GM13976 (cell line): ENCODE data around the gene COBL.

Experiments used
- DNase-seq: peaks from one replicate; pipeline ENCODE4 v3.0.0; 2012; ENCODE audit warnings: low spot score
- in situ Hi-C: fragments of 300-500 bp; cut with MboI; formaldehyde crosslinking; loops from one replicate; pipeline ENCODE4 v1.12.0; 2022; ENCODE audit warnings: low sequenced_read_pairs, mixed read lengths, inconsistent platforms; ENCODE audit not compliant: unreplicated experiment
- TF ChIP-seq, protein P1 (sequence below): IDR thresholded peaks from 2 replicates; pipeline ENCODE4 v1.5.1; 2012; ENCODE audit warnings: borderline replicate concordance, mild to moderate bottlenecking; ENCODE audit not compliant: insufficient read depth; ENCODE audit errors: extremely low read depth, missing control alignments, control extremely low read depth

COBL gene

DNA sequence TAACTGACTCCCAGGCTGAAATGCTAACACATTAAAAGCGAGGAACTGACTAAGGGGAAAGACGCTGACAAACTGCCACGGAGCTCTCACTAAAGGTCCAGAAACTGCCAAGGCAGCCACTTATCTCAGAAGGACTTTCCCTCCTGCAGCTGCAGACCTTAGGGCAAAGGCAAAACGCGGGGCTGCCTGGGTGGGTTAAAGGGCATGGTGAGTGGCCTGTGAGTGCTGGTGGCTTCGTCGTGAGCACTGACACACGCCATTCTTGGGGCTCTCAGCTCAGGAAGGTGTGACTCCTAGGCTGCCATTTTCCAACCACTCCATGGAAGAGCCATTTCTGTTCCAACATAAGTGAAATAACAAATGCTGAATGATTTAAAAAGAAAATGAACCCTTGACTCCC lies 232.5 kb downstream of the COBL start:
- TF ChIP-seq, protein P1, sequence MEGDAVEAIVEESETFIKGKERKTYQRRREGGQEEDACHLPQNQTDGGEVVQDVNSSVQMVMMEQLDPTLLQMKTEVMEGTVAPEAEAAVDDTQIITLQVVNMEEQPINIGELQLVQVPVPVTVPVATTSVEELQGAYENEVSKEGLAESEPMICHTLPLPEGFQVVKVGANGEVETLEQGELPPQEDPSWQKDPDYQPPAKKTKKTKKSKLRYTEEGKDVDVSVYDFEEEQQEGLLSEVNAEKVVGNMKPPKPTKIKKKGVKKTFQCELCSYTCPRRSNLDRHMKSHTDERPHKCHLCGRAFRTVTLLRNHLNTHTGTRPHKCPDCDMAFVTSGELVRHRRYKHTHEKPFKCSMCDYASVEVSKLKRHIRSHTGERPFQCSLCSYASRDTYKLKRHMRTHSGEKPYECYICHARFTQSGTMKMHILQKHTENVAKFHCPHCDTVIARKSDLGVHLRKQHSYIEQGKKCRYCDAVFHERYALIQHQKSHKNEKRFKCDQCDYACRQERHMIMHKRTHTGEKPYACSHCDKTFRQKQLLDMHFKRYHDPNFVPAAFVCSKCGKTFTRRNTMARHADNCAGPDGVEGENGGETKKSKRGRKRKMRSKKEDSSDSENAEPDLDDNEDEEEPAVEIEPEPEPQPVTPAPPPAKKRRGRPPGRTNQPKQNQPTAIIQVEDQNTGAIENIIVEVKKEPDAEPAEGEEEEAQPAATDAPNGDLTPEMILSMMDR: no peak
- in situ Hi-C loops: no loop called here
- no peak for DNase-seq

DNA sequence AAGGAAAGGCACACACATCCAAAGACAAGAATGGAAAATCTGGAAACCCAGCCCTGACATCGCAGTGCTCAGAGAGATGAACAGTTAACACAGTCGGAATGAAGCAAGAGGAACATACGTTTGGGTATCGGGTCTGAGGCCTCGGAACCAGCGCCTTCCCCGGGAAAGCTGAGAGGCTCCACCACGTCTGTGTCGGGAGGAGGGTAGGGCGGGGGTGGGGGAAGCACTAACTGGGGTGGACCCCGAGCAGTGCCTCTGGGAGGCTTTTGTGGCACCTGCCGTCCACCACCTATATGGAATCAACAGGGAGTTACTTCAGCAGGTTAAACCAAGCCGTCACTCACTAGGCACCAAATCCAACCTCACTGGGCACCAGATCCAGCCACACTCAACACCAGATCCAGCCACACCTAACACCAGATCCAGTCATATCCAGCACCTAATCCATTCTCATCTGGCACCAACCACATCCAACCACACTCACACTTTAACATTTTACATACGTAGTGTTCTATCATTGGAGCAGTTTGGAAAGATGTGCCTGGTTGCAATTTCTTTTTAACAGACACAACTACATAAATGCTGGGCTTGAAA lies 233.6 kb downstream of the COBL start:
- no peak for DNase-seq
- TF ChIP-seq, protein P1: no peak
- in situ Hi-C loops: no loop called here

DNA sequence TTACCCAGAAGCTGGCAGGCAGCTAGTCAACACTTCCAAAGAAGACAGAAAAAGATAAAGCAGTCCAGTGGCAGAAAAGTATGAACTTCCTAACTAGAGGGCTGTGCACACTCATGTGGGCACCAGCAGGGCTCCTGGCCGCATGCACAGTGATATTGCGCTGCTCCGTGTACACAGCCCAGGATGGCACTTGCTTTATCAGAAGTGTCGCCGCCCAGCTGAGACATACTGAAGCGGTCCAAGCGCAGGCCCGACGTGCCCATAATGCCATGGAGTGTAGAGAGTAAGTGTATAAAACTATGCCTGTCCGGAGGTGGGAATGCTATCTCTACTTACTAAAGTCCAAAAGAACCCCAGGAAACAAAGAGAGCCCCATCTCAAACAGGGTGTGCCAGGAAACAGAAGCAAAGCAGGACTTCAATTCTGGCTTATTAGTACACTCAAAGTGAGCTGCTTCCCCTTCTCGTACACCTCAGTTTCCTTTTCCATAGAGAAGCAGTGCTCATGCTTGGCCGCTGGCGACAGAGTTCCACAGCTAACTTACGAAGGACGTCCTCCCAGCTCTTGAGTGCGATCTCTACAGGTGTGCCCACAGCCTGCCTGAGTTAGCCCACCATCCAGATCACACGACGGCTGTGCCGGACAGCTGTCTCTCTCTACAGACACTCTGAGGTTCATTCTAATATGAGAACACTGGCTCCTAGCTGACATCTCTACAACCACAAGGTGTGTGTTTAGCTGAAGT lies 234.3 kb downstream of the COBL start:
- TF ChIP-seq, protein P1: no peak
- no peak for DNase-seq
- in situ Hi-C loops: no loop called here

DNA sequence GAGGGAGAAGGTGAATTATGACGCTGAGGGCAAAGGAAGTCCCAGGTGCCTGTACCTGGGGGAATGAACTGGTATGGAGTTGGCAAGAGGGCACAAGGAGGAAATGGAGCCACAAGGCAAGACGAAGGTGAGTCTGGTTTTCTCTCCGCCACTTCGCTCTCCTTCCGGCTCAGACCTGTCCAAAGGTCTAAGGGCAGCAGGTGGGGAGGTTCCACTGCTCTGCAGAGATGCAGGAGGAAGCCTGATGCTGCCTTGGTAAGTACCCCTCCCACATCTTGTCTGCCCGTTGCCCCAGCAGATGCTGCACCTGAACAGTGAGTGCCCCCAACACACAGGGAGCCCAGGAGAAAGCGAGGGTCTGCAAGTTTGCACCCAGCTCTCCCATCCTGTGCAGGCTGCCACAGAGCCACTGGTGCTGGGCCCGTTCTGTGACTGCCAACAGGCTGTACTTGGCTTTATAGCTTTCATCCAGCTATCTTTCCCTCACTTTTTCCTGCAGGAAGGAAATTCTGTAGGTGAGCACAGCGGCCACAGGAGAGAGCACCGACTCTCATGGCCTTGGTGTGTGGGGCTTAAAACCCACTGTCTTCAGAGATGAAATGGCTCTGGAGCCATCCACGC lies 235.2 kb downstream of the COBL start:
- no peak for DNase-seq
- in situ Hi-C loops: no loop called here
- TF ChIP-seq, protein P1: no peak

DNA sequence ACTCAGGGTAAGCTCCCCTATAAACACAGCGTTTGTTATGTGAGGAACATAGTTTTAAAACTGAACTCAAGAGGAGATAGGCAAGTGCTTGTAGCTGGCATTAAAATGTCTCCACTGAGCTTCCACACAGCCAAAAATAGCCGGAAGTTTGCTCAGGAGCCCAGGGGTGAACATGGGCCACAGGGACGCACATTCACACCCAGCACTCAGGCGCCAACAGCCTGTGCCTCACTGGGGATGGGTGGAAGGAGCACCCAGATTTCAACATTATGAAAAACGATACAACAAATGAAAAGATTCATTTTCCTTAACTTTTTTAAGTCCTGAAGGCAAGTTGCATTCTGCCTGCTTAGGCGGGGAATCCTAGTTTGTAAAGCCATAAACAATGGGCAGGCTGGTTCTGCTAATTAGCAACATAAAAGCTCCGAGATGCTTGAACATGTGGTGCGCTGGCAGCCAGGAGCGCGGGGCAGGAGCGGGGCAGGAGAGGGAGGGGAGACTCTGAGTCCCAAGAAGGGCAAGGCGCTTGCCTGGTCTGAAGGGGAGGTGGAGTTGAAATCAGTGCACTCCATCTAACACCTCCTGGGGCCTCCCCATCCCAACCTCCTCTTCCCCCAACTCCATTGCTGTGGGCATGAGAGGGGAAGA lies 235.9 kb downstream of the COBL start:
- TF ChIP-seq, protein P1: no peak
- in situ Hi-C loops: no loop called here
- no peak for DNase-seq

DNA sequence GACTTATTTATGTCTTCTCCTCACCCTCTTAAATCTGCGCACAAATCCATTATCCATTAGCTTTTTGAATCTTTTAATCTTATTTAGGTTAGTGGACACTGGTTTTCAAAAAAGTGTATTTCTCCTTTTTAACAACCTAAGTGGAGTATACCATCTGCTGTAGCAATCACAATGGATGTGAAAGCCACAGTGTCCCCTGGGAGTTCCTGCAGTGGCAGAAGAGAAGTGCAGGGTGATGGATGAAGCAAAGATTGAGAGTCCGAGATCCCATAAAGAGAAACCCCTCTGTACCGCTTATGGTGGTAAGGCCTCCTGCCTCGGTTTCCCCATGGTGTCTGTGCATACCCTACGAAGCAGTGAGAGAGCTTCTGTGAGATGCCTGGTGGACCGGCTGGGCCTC lies 236.4 kb downstream of the COBL start:
- DNase-seq: no peak
- in situ Hi-C loops: no loop called here
- TF ChIP-seq, protein P1: no peak
